ENCODE data around the gene TMEM52B.

- TF ChIP-seq CTCF (IDR thresholded peaks at IDR 0.05; ENCODE audit: borderline replicate concordance, extremely low read depth, low read length, poor library complexity, severe bottlenecking) (no peak), EZH2 (IDR thresholded peaks at IDR 0.05; ENCODE audit: borderline replicate concordance, low read depth, low read length, severe bottlenecking) (no peak)
Observed at GRCh38 chr12:10132850-10133370, 45.9 kb upstream of the TMEM52B start.

Data from DND-41 (cell line).